Activated naive CD8-positive, alpha-beta T cell treated with anti-CD3 and anti-CD28 coated beads for 36 hours (primary cell): ENCODE measurements around the gene UBIAD1. TPM values are rescaled to one million over a fixed set of nuclear protein-coding genes. Genes with fewer than 3 reads are reported as not detected.

Experiments
- DNase-seq: peaks from one replicate; pipeline ENCODE4 v3.0.0; 2021
- H3K27ac Mint-ChIP-seq: one replicate; pipeline ENCODE4 v1.8.0; 2022; ENCODE audit warnings: mild to moderate bottlenecking, moderate library complexity, mixed read lengths
- H3K27me3 Mint-ChIP-seq: one replicate; pipeline ENCODE4 v1.8.0; 2022; ENCODE audit warnings: mild to moderate bottlenecking, mixed read lengths
- H3K36me3 Mint-ChIP-seq: one replicate; pipeline ENCODE4 v1.8.0; 2021; ENCODE audit warnings: mild to moderate bottlenecking, mixed read lengths
- H3K4me1 Mint-ChIP-seq: one replicate; pipeline ENCODE4 v1.8.0; 2021; ENCODE audit warnings: mixed read lengths
- H3K4me3 Mint-ChIP-seq: one replicate; pipeline ENCODE4 v1.8.0; 2022; ENCODE audit warnings: mild to moderate bottlenecking, moderate library complexity, mixed read lengths
- H3K9me3 Mint-ChIP-seq: one replicate; pipeline ENCODE4 v1.8.0; 2022; ENCODE audit warnings: mixed read lengths
- total RNA-seq, 2 experiments: library from RNA; stranded (reverse); gene quantifications; one replicate each; pipeline ENCODE4 v1.2.3, GENCODE V29; 2021

Gene UBIAD1
- total RNA-seq, 2 experiments from 2014 or later, result 39.1 to 41.4 TPM

- peaks cover 4% of the 10 kb centered on the region for H3K4me1 Mint-ChIP-seq
- no peaks in the 10 kb centered on the region for H3K36me3 Mint-ChIP-seq
- peaks cover 4% of the 10 kb centered on the region for H3K27me3 Mint-ChIP-seq
- H3K27ac Mint-ChIP-seq, result no peak overlapping the region
- H3K4me3 Mint-ChIP-seq, result no peak overlapping the region
- no peaks in the 10 kb centered on the region for H3K9me3 Mint-ChIP-seq
- DNase-seq, result no peak
These were observed 43.7 kb downstream of the UBIAD1 start for GRCh38 chr1:11316701-11317100.

GRCh38 chr1:11318982-11319381 is 46.0 kb downstream of the UBIAD1 start:
- Mint-ChIP-seq H3K4me3 (no peak overlapping the region), H3K27me3 (peaks cover 4% of the 10 kb centered on the region), H3K4me1 (peaks cover 4% of the 10 kb centered on the region), H3K36me3 (no peaks in the 10 kb centered on the region), H3K27ac (no peak overlapping the region), H3K9me3 (no peaks in the 10 kb centered on the region)
- no peak for DNase-seq

GRCh38 chr1:11320153-11320936 is 47.3 kb downstream of the UBIAD1 start:
- Mint-ChIP-seq H3K36me3 (no peaks in the 10 kb centered on the region), H3K27me3 (peaks cover 4% of the 10 kb centered on the region), H3K9me3 (no peaks in the 10 kb centered on the region), H3K4me1 (peaks cover 4% of the 10 kb centered on the region), H3K27ac (no peak overlapping the region), H3K4me3 (no peak overlapping the region)
- peak; percentile 51 for DNase-seq

GRCh38 chr1:11321656-11322491 is 48.9 kb downstream of the UBIAD1 start:
- Mint-ChIP-seq H3K27me3 (peaks cover 4% of the 10 kb centered on the region), H3K9me3 (no peaks in the 10 kb centered on the region), H3K4me3 (no peak overlapping the region), H3K4me1 (peaks cover 4% of the 10 kb centered on the region), H3K36me3 (no peaks in the 10 kb centered on the region), H3K27ac (no peak overlapping the region)
- no peak for DNase-seq

GRCh38 chr1:11324567-11325165 is 51.7 kb downstream of the UBIAD1 start:
- H3K27me3 Mint-ChIP-seq, result peaks cover 4% of the 10 kb centered on the region
- H3K4me3 Mint-ChIP-seq, result no peak overlapping the region
- H3K4me1 Mint-ChIP-seq, result peaks cover 4% of the 10 kb centered on the region
- no peak for DNase-seq
- H3K27ac Mint-ChIP-seq, result no peak overlapping the region
- H3K9me3 Mint-ChIP-seq, result no peaks in the 10 kb centered on the region
- no peaks in the 10 kb centered on the region for H3K36me3 Mint-ChIP-seq

- Mint-ChIP-seq H3K4me3 (no peak overlapping the region), H3K27ac (no peak overlapping the region), H3K27me3 (no peaks in the 10 kb centered on the region), H3K36me3 (no peaks in the 10 kb centered on the region), H3K9me3 (no peaks in the 10 kb centered on the region), H3K4me1 (no peaks in the 10 kb centered on the region)
- DNase-seq, result no peak
These were observed 53.1 kb downstream of the UBIAD1 start for GRCh38 chr1:11326070-11326469.

- Mint-ChIP-seq H3K4me1 (no peaks in the 10 kb centered on the region), H3K4me3 (no peak overlapping the region), H3K27me3 (no peaks in the 10 kb centered on the region), H3K36me3 (no peaks in the 10 kb centered on the region), H3K27ac (no peak overlapping the region), H3K9me3 (no peaks in the 10 kb centered on the region)
- DNase-seq, result no peak
These were observed 55.4 kb downstream of the UBIAD1 start for GRCh38 chr1:11328444-11328843.

GRCh38 chr1:11330411-11330810 is 57.4 kb downstream of the UBIAD1 start:
- H3K9me3 Mint-ChIP-seq, result no peaks in the 10 kb centered on the region
- H3K27me3 Mint-ChIP-seq, result no peaks in the 10 kb centered on the region
- no peaks in the 10 kb centered on the region for H3K36me3 Mint-ChIP-seq
- DNase-seq, result no peak
- H3K4me1 Mint-ChIP-seq, result no peaks in the 10 kb centered on the region
- no peak overlapping the region for H3K4me3 Mint-ChIP-seq
- H3K27ac Mint-ChIP-seq, result no peak overlapping the region

GRCh38 chr1:11331036-11331944 is 58.3 kb downstream of the UBIAD1 start:
- Mint-ChIP-seq H3K4me1 (no peaks in the 10 kb centered on the region), H3K27me3 (no peaks in the 10 kb centered on the region), H3K9me3 (no peaks in the 10 kb centered on the region)

GRCh38 chr1:11331945-11332546 is 59.0 kb downstream of the UBIAD1 start:
- Mint-ChIP-seq H3K4me1 (no peaks in the 10 kb centered on the region), H3K9me3 (no peaks in the 10 kb centered on the region), H3K27ac (peak overlapping the region; percentile 23), H3K36me3 (no peaks in the 10 kb centered on the region), H3K4me3 (no peak overlapping the region), H3K27me3 (no peaks in the 10 kb centered on the region)
- DNase-seq, result no peak

More at GRCh38 chr1:11331036-11331944, 58.3 kb downstream of the UBIAD1 start:
- no peaks in the 10 kb centered on the region for H3K36me3 Mint-ChIP-seq
- H3K4me3 Mint-ChIP-seq, result no peak overlapping the region
- no peak for DNase-seq
- no peak overlapping the region for H3K27ac Mint-ChIP-seq

- no peak for DNase-seq
- H3K4me3 Mint-ChIP-seq, result no peak overlapping the region
- peaks cover 6% of the 10 kb centered on the region for H3K27me3 Mint-ChIP-seq
- no peaks in the 10 kb centered on the region for H3K36me3 Mint-ChIP-seq
- no peaks in the 10 kb centered on the region for H3K9me3 Mint-ChIP-seq
- H3K4me1 Mint-ChIP-seq, result peaks cover 2% of the 10 kb centered on the region
- no peak overlapping the region for H3K27ac Mint-ChIP-seq
These were observed 60.6 kb downstream of the UBIAD1 start for GRCh38 chr1:11333631-11334030.

- H3K36me3 Mint-ChIP-seq, result no peaks in the 10 kb centered on the region
- no peak overlapping the region for H3K27ac Mint-ChIP-seq
- H3K4me3 Mint-ChIP-seq, result no peak overlapping the region
These were observed 61.3 kb downstream of the UBIAD1 start for GRCh38 chr1:11334261-11334804.

GRCh38 chr1:11334821-11335220 is 61.8 kb downstream of the UBIAD1 start:
- no peak overlapping the region for H3K27ac Mint-ChIP-seq
- H3K4me1 Mint-ChIP-seq, result peaks cover 2% of the 10 kb centered on the region
- H3K27me3 Mint-ChIP-seq, result peaks cover 18% of the 10 kb centered on the region

More at GRCh38 chr1:11334261-11334804, 61.3 kb downstream of the UBIAD1 start:
- DNase-seq, result no peak
- no peaks in the 10 kb centered on the region for H3K9me3 Mint-ChIP-seq
- peaks cover 13% of the 10 kb centered on the region for H3K27me3 Mint-ChIP-seq
- H3K4me1 Mint-ChIP-seq, result peaks cover 2% of the 10 kb centered on the region

More at GRCh38 chr1:11334821-11335220, 61.8 kb downstream of the UBIAD1 start:
- Mint-ChIP-seq H3K9me3 (no peaks in the 10 kb centered on the region), H3K36me3 (no peaks in the 10 kb centered on the region), H3K4me3 (no peak overlapping the region)
- DNase-seq, result no peak
